HG03095 (cell line): ENCODE measurements around the gene GBP2.

Source experiments
- ATAC-seq: cut with Tn5 transposase; IDR thresholded peaks from one replicate; pipeline ENCODE4 v1.9.1; 2021; ENCODE audit warnings: moderate library complexity; ENCODE audit not compliant: unreplicated experiment

The GBP2 gene

GRCh38 chr1:89068291-89068690 lies 57.6 kb downstream of the GBP2 start:
- no peak for ATAC-seq

- ATAC-seq, result peak; percentile 59
Observed at GRCh38 chr1:89065079-89065868, 60.6 kb downstream of the GBP2 start, which contains the start of gene GBP1. Gene GBP1, minus strand, starts transcription at chr1:89065208. Its CDS starts 1,974 bp downstream, at chr1:89063234.

- peak; percentile 44 for ATAC-seq
Observed at GRCh38 chr1:89064632-89065031, 61.3 kb downstream of the GBP2 start.

GRCh38 chr1:89063094-89063493 lies 62.8 kb downstream of the GBP2 start:
- no peak for ATAC-seq

- no peak for ATAC-seq
Observed at GRCh38 chr1:89060091-89060490, 65.8 kb downstream of the GBP2 start.
